GM18858 (cell line): Measurements from ENCODE around the gene HECTD4.
"Not testable (repeated sequence)": the region's sequence is repeated elsewhere in the genome, so short reads cannot be mapped to it uniquely, and the experiment has no call there.

Experiments
- ATAC-seq: cut with Tn5 transposase; IDR thresholded peaks from one replicate; pipeline ENCODE4 v1.9.1; 2021; ENCODE audit not compliant: unreplicated experiment

Gene HECTD4

DNA sequence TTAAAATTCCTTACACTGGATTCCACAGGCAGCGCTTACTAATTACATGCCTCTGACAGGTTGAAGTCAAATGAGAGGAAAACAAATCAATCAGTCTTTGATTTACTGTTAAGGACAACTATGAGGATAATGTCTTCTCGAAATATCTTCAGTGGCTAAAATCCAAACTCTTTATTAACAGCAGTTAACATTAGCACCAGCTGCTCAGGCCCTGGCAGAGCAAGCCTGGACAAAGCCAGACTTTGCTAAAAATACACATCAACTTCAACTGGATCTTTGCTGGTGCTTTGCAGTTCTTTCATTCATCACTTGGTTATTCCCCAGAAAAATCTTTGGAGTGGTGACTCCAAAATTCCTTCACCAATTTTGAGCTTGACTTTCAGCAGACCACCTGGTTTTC, 98.7 kb downstream of the HECTD4 start:
- ATAC-seq, result no peak

GRCh38 chr12:112282920-112283319, 99.3 kb downstream of the HECTD4 start:
- no peak for ATAC-seq

- ATAC-seq, result no peak
Measured at GRCh38 chr12:112275836-112276235, 106.4 kb downstream of the HECTD4 start.

DNA sequence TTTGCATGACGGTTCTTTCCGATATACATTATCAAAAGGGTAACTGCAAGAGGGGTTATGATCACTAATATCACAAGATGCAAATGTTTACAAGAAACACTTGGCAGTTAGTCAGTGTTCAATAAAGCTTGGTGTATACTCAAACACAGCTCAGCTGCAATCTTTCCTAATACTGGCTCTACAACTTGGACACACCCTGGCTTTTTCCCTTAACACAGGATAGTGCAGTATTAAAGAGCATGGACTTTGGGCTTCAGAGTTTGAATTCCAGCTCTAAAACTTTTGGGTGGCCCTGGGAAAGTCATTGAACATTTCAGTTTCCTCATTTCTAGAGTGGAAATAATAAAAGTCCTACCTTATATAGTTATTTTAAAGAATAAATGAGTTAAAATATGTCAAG, 107.0 kb downstream of the HECTD4 start:
- ATAC-seq, result no peak

GRCh38 chr12:112270673-112271072, 111.6 kb downstream of the HECTD4 start:
- no peak for ATAC-seq

DNA sequence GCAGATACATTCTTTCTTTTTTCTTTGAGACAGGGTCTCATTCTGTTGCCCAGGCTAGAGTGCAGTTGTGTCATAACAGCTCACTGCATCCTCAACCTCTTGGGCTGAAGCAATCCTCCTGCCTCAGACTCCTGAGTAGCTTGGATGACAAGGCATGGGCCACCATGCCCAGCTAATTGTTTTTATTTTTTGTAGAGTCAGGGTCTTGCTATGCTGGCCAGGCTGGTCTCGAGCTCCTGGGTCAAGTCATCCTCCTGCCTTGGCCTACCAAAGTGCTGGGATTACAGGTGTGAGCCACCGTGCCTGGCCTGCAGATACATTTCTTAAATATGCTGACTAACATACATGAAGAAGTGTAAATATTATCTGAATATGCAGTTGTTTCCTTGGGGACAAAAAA, 115.8 kb downstream of the HECTD4 start:
- no peak for ATAC-seq

GRCh38 chr12:112261559-112261958, 120.7 kb downstream of the HECTD4 start:
- no peak for ATAC-seq

DNA sequence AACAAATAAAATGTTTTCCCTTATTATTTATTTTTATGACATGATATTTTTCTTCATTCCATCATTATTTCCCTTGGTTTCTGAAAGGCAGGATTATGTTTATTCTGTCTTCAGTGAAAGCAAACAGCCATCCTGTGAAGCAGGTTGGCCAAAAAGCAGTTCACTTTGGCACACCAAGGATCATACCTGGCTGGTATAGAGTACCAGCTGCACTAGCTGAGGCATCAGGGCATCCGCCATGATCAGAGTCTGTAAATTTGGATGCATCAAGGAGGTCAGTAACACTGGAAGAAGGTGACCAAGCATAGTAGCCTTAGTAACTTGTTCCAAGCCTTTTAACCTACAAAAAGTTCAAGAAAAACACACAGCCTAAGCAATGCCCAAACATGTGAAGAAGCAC, 123.3 kb downstream of the HECTD4 start:
- no peak for ATAC-seq

DNA sequence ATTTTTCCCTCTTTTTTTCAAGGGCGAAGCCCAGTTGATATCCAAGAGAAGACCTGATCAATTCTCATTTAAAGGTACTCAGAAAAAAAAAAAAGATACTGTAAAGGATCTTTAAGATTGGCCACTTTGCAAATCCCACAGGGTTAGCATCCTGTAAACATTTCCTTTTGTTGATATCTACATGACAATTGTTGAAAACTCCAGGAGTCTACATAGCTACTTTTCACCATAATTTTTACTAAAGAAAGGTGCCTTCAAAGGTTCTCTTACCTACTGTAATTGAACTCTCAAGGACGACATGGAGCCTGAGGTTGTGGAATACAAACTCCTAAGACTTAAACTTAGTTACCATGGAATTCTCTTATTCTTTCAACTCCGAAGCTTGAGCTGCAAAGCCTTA, 125.5 kb downstream of the HECTD4 start:
- ATAC-seq, result no peak

DNA sequence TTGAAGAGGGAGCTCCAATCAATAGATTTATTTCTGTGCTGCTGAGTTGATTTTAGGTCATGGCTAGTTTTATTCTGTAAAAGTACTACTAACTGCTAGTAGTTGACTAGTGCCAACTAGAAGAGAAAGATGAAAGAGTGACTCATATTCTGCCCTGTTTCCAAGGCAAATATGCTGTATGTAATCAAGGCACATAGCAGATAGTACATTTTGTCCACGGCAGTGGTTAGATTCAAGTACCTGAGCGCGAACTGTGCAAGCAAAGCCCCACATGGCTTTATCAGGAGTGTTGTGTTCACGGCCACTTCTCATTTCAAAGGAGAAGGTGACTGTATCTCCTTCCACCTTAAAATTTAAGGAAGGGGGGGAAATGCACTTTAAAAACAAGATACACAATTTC, 130.0 kb downstream of the HECTD4 start:
- ATAC-seq, result no peak

- ATAC-seq, result not testable (repeated sequence)
Measured at GRCh38 chr12:112244902-112245301, 137.3 kb downstream of the HECTD4 start.

DNA sequence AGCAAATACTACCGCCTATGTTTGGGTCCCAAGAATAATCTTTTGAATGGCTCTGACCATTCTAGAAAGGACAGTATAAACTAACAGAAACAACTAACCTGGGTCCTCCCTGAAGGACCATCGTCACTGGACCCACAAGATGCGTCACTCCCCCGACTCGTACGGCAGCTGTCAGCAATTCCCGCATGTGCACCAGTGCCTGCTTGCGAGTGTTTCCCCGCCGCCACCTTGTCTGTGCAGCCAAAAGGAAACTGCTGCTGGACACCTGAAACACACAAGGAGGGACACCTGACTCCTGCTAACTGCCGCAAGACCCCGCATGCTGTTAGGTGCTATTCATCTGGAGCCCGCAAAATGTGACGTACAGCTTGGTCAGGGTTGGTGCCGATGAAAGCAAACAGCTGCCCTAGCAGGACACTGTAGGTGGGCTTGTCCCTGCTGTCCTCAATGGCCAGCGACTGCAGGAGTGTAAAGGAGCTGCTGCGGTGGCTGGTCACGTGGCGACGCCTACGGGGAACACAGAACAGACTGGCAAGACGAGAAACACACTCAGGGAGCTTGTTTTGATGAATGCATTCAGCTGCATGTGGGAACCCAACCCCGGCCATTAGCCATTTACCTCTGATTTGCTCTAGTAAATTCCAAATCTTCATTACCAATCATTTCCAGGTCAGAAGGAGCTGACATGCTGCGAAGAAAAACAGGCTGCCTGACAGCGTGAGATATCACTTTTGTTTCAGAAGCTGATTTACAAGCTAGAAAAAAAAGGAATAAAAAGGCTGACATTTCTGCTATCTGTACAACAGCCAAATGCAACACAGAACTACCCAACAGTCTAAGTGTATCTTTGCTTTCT, 138.7 kb downstream of the HECTD4 start:
- ATAC-seq, result no peak

- no peak for ATAC-seq
Measured at GRCh38 chr12:112241176-112241575, 141.1 kb downstream of the HECTD4 start.

DNA sequence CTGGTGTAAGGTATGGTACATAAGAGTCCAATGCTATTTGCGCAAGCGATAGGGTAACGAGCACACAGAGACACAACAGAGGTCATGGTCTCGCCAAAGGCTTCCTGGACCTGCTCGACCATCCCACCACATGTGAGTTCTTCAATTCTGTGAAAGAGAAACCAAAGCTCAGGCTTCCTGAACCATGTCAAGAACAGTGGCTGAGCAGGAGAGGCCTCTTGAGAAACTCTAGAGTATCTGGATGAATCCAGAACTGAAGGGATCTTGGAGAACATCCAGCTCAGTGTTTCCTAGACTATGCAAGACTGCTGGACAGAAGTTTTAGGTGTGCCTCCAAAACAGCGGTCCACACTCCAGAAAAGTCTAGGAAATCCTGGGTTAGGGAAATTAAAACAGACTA, 142.3 kb downstream of the HECTD4 start:
- ATAC-seq, result no peak

- no peak for ATAC-seq
Measured at GRCh38 chr12:112239020-112239419, 143.2 kb downstream of the HECTD4 start.

DNA sequence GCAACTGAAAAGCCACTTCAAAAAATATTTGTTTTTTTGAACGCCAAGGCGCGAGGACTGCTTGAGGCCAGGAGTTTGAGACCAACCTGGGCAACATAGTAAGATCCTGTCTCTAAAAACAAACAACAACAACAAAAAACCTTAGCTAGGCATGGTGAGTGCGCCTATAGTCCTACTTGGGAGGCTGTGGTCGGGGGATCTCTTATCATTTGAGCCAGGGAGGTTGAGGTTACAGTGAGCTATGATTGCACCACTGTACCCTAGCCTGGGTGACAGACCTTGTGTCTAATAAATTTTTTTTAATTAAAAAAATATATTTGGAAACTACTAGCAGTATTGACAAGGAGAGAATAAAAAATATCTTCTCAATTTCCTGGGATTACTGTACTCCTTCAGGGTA, 143.8 kb downstream of the HECTD4 start:
- no peak for ATAC-seq

GRCh38 chr12:112236786-112237185, 145.4 kb downstream of the HECTD4 start:
- no peak for ATAC-seq

DNA sequence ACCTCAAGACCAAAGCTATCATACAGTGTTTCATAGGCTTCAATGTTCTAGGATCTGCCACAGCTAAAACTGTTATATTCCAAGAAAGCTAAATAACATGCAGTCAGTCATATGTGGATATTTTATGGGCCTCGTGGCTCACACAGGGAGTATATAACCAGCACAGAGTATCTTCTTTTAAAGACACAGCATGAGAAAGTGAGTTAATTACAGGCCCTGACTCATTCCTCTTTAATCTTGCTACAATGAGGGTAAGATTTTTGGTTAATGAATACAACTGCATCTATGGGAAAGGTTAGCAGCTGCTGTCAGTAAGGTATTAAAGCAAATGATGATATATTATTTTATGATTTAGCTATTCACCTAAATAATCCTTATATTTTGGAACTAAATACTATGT, 145.8 kb downstream of the HECTD4 start:
- no peak for ATAC-seq

- no peak for ATAC-seq
Measured at GRCh38 chr12:112234303-112234702, 147.9 kb downstream of the HECTD4 start.

- ATAC-seq, result no peak
Measured at GRCh38 chr12:112233242-112233641, 149.0 kb downstream of the HECTD4 start.

DNA sequence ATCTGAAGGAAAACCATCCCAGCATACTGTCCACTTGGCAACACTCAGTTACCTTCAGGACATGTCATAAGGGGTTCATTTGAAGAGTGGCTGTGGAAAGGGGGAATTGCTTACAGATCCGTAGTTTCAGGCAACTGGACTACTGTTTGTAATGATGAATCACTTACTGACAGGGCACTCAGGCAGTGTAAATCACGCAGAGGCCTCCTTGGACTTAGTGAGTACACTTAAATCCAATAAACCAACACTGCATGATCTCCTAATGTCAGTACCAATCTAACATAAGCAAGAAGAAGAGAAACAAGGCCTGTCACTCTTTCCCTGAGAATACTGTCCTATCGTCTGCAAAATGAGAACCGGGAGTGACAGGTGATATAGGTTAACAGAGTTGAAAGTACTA, 152.1 kb downstream of the HECTD4 start:
- no peak for ATAC-seq

DNA sequence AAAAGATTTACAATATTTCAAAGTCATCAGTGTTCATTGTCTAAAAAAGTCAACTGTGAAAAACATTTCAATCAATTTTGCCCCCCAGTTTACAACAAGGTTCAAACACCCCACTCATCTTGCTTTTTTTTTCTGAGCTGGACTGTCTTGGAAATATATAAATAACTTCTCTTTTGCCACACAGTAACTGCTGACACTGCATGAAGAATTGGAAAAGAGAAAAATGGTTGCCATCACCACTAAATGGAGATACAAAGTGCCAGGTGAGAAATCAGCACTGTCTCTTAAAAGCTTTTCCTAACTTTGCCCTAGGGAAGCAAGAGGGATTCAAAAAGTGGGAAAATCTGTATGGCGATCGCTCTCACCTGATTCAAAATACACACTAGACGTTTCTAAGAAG, 155.5 kb downstream of the HECTD4 start:
- ATAC-seq, result no peak

- not testable (repeated sequence) for ATAC-seq
Measured at GRCh38 chr12:112220628-112221027, 161.6 kb downstream of the HECTD4 start.
